HepG2 (cell line): ENCODE results near the gene MAGEL2. TPM values are rescaled to one million over a fixed set of nuclear protein-coding genes. Genes with fewer than 3 reads are reported as not detected.
A peak's percentile ranks its signal among the peaks of the same experiment; 100 is the strongest.

ENCODE experiments used
- ASH2L ChIP-seq: fragments of 300-600, 200-600 bp; sonication (generic); IDR thresholded peaks from 2 replicates; pipeline ENCODE4 v1.7.0; 2017; ENCODE audit warnings: low read depth, mild to moderate bottlenecking, moderate library complexity, mixed read lengths, low read length; ENCODE audit not compliant: insufficient read length
- EED ChIP-seq: sonication (generic); formaldehyde crosslinking; IDR thresholded peaks from 2 replicates; pipeline ENCODE4 v1.5.0; 2020; ENCODE audit warnings: mild to moderate bottlenecking, missing genetic modification reagents
- ETV5 ChIP-seq: IDR thresholded peaks from 2 replicates; pipeline ENCODE4 v1.6.1; 2018; ENCODE audit warnings: missing biosample characterization, missing genetic modification reagents, inconsistent platforms, borderline replicate concordance
- FOXO1 ChIP-seq: sonication (generic); formaldehyde crosslinking; IDR thresholded peaks from 2 replicates; pipeline ENCODE4 v1.4.0; 2020; ENCODE audit warnings: missing genetic modification reagents
- GFI1 ChIP-seq: sonication (generic); formaldehyde crosslinking; IDR thresholded peaks from 2 replicates; pipeline ENCODE4 v1.5.0; 2020; ENCODE audit warnings: missing genetic modification reagents, mild to moderate bottlenecking, borderline replicate concordance
- NFE2 ChIP-seq: sonication (generic); formaldehyde crosslinking; IDR thresholded peaks from 2 replicates; pipeline ENCODE4 v1.4.0; 2020; ENCODE audit warnings: missing genetic modification reagents
- NR2F6 ChIP-seq, 2 experiments: IDR thresholded peaks; 2 replicates each; pipeline ENCODE4 v1.6.1; 2016; ENCODE audit warnings: antibody characterized with exemption in 1 of 2, mild to moderate bottlenecking in 1 of 2
- PHF20 ChIP-seq: sonication (generic); formaldehyde crosslinking; IDR thresholded peaks from 2 replicates; pipeline ENCODE4 v1.5.0; 2020; ENCODE audit warnings: mild to moderate bottlenecking, missing genetic modification reagents
- PPARG ChIP-seq: conservative IDR thresholded peaks from 2 replicates; pipeline ENCODE4 v1.6.1; 2016; ENCODE audit warnings: missing biosample characterization, missing genetic modification reagents
- SOX13 ChIP-seq, 3 experiments: fragments of 450-650 bp in 1 of 3; sonication (generic) in 1 of 3; formaldehyde crosslinking in 1 of 3; IDR thresholded peaks in 2 of 3; conservative IDR thresholded peaks in 1 of 3; 2 replicates each; pipeline versions ENCODE4 v1.5.0 to v1.6.1; 2016 to 2020; ENCODE audit warnings: antibody characterized with exemption in 1 of 3, mild to moderate bottlenecking in 1 of 3, missing compliant biosample characterization in 1 of 3, missing genetic modification reagents in 1 of 3, moderate library complexity in 1 of 3
- THAP11 ChIP-seq: IDR thresholded peaks from 2 replicates; pipeline ENCODE4 v1.6.1; 2016; ENCODE audit warnings: missing biosample characterization, missing genetic modification reagents
- ZBTB1 ChIP-seq: sonication (generic); formaldehyde crosslinking; IDR thresholded peaks from 2 replicates; pipeline ENCODE4 v1.4.0; 2020; ENCODE audit warnings: missing genetic modification reagents, borderline replicate concordance
- ZNF20 ChIP-seq: sonication (generic); formaldehyde crosslinking; IDR thresholded peaks from 2 replicates; pipeline ENCODE4 v1.4.0; 2020; ENCODE audit warnings: mild to moderate bottlenecking, moderate library complexity, missing genetic modification reagents
- ZNF343 ChIP-seq: sonication (generic); formaldehyde crosslinking; IDR thresholded peaks from 2 replicates; pipeline ENCODE4 v1.4.0; 2020; ENCODE audit warnings: mild to moderate bottlenecking, missing genetic modification reagents
- ZNF547 ChIP-seq: sonication (generic); formaldehyde crosslinking; IDR thresholded peaks from 2 replicates; pipeline ENCODE4 v1.5.1; 2020; ENCODE audit warnings: mild to moderate bottlenecking, missing genetic modification reagents
- ZNF747 ChIP-seq: sonication (generic); formaldehyde crosslinking; IDR thresholded peaks from 2 replicates; pipeline ENCODE4 v1.8.1; 2023; ENCODE audit warnings: missing genetic modification reagents, mild to moderate bottlenecking, borderline replicate concordance
- ZNF780A ChIP-seq: sonication (generic); formaldehyde crosslinking; IDR thresholded peaks from 2 replicates; pipeline ENCODE4 v1.8.0; 2022; ENCODE audit warnings: mild to moderate bottlenecking, missing genetic modification reagents, moderate library complexity
- polyA plus RNA-seq, 8 experiments: library from polyadenylated mRNA; depleted of rRNA in 3 of 8; stranded (reverse) in 7 of 8; unstranded in 1 of 8; fragments of >200 nt; fragmentation: Illumina TruSeq in 4 of 8; extraction: Trizol in 4 of 8; gene quantifications; 2 replicates each; pipeline versions ENCODE4 v1.2.1 to v1.2.3, GENCODE V29; 2011 to 2016; ENCODE audit warnings: low read depth in 4 of 8, missing spikeins in 1 of 8, mixed read lengths in 1 of 8; ENCODE audit not compliant: insufficient read depth in 1 of 8
- total RNA-seq, 5 experiments: library from RNA; depleted of rRNA; stranded (reverse); fragments of >200 nt; fragmentation: Illumina TruSeq; extraction: Trizol; gene quantifications; 2 replicates each; pipeline ENCODE4 v1.2.3, GENCODE V29; 2016; ENCODE audit warnings: low read depth in 1 of 5
- TF ChIP-seq, protein P1 (sequence below): sonication (generic); formaldehyde crosslinking; IDR thresholded peaks from 2 replicates; pipeline ENCODE4 v1.4.0; 2020; ENCODE audit warnings: missing genetic modification reagents, borderline replicate concordance
- TF ChIP-seq, protein P2 (sequence below), 2 experiments: fragments of 450-650 bp in 1 of 2; sonication (generic) in 1 of 2; formaldehyde crosslinking; IDR thresholded peaks; 2 replicates each; pipeline versions ENCODE4 v1.5.0 to v1.8.0; 2020 to 2022; ENCODE audit warnings: mild to moderate bottlenecking in 1 of 2, missing genetic modification reagents in 1 of 2
- TF ChIP-seq, protein P3 (sequence below): sonication (generic); formaldehyde crosslinking; IDR thresholded peaks from 2 replicates; pipeline ENCODE4 v1.8.1; 2022; ENCODE audit warnings: low read depth, mild to moderate bottlenecking, missing genetic modification reagents

The MAGEL2 gene
- total and polyA plus RNA-seq, 2 of the 13 experiments (the other 11 are each of a cell fraction or from before 2014, with no cell fraction given) = not detected

DNA sequence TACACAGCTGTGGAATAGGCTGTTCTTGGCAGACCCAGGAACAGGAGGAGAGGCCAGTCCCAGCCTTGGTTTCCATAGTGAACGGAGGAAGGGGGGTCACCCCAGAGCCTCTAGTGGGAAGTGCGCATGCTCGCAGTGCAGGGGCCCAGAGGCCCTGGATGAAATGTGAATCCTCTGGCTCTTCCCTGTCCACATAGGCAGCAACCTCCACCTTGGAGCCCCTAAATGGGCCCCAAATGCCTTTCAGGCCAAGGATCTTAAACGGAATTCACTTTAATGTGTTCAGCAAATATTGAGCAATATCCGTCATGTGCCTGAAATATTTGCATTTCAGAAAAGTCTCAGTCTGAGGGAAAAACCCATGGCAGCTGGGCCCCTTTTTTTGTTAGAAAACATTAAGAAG is 42.8 kb upstream of the MAGEL2 start (continued):
- TF ChIP-seq ASH2L (peak; percentile 58), ZNF747 (CRISPR knock-in tag) (peak; percentile 40; the same call in 1 of the 2 replicates), THAP11 (CRISPR knock-in tag) (peak; percentile 65), GFI1 (peak; percentile 36; the same call in 1 of the 2 replicates), PHF20 (CRISPR knock-in tag) (0 out of 2 replicates have a peak, but pooled peaks have one; percentile 21), NFE2 (CRISPR knock-in tag) (no peak), ZNF20 (CRISPR knock-in tag) (no peak), ZNF343 (no peak), ZBTB1 (CRISPR knock-in tag) (no peak), ZNF780A (CRISPR knock-in tag) (no peak), FOXO1 (peak; percentile 58; the same call in 1 of the 2 replicates), EED (CRISPR knock-in tag) (no peak), SOX13 (IDR thresholded peaks at IDR 0.05) (no peak), SOX13 (CRISPR knock-in tag; conservative IDR thresholded peaks at IDR 0.05 in 1 of 2, IDR thresholded peaks at IDR 0.05 in 1 of 2) (peak in 1 of 2 experiments; percentile 85; a peak in 2 of 4 replicates), ETV5 (CRISPR knock-in tag) (peak; percentile 78; the same call in 1 of the 2 replicates), PPARG (CRISPR knock-in tag) (peak; percentile 54; the same call in 1 of the 2 replicates), ZNF547 (CRISPR knock-in tag) (no peak), NR2F6 (IDR thresholded peaks at IDR 0.05) (0 out of 2 replicates have a peak, but pooled peaks have one; percentile 31), NR2F6 (CRISPR knock-in tag; IDR thresholded peaks at IDR 0.05) (peak; percentile 47; the same call in 1 of the 2 replicates)
- TF ChIP-seq, protein P1, sequence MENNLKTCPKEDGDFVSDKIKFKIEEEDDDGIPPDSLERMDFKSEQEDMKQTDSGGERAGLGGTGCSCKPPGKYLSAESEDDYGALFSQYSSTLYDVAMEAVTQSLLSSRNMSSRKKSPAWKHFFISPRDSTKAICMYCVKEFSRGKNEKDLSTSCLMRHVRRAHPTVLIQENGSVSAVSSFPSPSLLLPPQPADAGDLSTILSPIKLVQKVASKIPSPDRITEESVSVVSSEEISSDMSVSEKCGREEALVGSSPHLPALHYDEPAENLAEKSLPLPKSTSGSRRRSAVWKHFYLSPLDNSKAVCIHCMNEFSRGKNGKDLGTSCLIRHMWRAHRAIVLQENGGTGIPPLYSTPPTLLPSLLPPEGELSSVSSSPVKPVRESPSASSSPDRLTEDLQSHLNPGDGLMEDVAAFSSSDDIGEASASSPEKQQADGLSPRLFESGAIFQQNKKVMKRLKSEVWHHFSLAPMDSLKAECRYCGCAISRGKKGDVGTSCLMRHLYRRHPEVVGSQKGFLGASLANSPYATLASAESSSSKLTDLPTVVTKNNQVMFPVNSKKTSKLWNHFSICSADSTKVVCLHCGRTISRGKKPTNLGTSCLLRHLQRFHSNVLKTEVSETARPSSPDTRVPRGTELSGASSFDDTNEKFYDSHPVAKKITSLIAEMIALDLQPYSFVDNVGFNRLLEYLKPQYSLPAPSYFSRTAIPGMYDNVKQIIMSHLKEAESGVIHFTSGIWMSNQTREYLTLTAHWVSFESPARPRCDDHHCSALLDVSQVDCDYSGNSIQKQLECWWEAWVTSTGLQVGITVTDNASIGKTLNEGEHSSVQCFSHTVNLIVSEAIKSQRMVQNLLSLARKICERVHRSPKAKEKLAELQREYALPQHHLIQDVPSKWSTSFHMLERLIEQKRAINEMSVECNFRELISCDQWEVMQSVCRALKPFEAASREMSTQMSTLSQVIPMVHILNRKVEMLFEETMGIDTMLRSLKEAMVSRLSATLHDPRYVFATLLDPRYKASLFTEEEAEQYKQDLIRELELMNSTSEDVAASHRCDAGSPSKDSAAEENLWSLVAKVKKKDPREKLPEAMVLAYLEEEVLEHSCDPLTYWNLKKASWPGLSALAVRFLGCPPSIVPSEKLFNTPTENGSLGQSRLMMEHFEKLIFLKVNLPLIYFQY (CRISPR knock-in tag) = peak; percentile 73; the same call in 1 of the 2 replicates
- TF ChIP-seq, protein P2, sequence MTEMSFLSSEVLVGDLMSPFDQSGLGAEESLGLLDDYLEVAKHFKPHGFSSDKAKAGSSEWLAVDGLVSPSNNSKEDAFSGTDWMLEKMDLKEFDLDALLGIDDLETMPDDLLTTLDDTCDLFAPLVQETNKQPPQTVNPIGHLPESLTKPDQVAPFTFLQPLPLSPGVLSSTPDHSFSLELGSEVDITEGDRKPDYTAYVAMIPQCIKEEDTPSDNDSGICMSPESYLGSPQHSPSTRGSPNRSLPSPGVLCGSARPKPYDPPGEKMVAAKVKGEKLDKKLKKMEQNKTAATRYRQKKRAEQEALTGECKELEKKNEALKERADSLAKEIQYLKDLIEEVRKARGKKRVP (CRISPR knock-in tag; IDR thresholded peaks at IDR 0.05) = 0 out of 4 replicates have a peak, but pooled peaks of 1 of the 2 experiments have one; percentile 38
- TF ChIP-seq, protein P3, sequence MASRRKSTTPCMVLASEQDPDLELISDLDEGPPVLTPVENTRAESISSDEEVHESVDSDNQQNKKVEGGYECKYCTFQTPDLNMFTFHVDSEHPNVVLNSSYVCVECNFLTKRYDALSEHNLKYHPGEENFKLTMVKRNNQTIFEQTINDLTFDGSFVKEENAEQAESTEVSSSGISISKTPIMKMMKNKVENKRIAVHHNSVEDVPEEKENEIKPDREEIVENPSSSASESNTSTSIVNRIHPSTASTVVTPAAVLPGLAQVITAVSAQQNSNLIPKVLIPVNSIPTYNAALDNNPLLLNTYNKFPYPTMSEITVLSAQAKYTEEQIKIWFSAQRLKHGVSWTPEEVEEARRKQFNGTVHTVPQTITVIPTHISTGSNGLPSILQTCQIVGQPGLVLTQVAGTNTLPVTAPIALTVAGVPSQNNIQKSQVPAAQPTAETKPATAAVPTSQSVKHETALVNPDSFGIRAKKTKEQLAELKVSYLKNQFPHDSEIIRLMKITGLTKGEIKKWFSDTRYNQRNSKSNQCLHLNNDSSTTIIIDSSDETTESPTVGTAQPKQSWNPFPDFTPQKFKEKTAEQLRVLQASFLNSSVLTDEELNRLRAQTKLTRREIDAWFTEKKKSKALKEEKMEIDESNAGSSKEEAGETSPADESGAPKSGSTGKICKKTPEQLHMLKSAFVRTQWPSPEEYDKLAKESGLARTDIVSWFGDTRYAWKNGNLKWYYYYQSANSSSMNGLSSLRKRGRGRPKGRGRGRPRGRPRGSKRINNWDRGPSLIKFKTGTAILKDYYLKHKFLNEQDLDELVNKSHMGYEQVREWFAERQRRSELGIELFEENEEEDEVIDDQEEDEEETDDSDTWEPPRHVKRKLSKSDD (CRISPR knock-in tag) = no peak
